ENCODE data around the gene RASIP1. TPM values are rescaled to one million over a fixed set of nuclear protein-coding genes. Genes with fewer than 3 reads are reported as not detected.

The RASIP1 gene
- total and polyA plus RNA-seq, 2 of the 8 experiments (the other 6 are each of a cell fraction or from before 2014, with no cell fraction given), result 9.3 to 11.4 TPM

DNA sequence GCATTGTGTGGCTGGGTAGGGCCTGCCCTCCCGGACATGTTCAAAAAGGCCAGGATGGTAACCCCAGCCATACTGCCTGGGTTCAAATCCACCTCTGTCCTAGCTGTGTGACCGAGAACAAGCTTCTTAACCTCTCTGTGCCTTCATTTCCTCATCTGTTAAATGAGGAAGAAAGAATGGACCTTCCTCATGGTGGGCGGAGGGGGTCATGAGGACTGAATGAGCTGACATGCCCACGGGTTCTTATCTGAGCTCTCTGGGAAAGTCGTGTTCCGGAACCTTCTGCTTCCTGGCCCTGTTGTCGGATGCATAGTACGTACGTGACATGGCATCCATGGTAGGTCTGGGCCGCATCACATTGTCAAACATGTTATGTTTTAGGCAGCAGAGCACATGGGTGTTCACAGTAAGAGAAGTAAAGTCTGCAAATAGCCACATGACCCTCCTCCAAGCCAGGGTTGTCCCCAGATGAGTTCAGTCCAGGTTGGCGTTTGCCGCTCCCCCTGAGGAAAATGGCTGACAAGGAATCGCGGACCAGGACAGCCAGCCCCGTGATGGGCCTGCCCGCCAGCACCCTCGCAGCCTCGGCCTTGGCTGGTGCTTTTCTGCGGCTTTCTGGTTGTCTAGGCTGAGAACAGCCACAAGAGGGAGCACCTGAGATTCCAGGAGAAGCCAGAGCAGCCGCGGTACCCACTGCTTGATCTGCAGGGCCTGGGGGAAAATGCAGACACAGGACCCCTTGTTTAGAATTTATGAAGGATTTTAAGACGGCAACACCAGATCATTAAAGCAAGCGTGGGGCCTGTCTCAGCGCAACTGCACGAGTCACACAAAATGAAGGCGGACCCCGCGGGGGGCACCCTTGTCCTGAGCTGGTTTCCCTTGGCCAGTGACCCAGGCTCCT is 65.2 kb downstream of the RASIP1 start (continued):
- no peak for TF ChIP-seq CBX5 (IDR thresholded peaks at IDR 0.05; ENCODE audit: low read depth, low read length)
- TF ChIP-seq, protein P1, sequence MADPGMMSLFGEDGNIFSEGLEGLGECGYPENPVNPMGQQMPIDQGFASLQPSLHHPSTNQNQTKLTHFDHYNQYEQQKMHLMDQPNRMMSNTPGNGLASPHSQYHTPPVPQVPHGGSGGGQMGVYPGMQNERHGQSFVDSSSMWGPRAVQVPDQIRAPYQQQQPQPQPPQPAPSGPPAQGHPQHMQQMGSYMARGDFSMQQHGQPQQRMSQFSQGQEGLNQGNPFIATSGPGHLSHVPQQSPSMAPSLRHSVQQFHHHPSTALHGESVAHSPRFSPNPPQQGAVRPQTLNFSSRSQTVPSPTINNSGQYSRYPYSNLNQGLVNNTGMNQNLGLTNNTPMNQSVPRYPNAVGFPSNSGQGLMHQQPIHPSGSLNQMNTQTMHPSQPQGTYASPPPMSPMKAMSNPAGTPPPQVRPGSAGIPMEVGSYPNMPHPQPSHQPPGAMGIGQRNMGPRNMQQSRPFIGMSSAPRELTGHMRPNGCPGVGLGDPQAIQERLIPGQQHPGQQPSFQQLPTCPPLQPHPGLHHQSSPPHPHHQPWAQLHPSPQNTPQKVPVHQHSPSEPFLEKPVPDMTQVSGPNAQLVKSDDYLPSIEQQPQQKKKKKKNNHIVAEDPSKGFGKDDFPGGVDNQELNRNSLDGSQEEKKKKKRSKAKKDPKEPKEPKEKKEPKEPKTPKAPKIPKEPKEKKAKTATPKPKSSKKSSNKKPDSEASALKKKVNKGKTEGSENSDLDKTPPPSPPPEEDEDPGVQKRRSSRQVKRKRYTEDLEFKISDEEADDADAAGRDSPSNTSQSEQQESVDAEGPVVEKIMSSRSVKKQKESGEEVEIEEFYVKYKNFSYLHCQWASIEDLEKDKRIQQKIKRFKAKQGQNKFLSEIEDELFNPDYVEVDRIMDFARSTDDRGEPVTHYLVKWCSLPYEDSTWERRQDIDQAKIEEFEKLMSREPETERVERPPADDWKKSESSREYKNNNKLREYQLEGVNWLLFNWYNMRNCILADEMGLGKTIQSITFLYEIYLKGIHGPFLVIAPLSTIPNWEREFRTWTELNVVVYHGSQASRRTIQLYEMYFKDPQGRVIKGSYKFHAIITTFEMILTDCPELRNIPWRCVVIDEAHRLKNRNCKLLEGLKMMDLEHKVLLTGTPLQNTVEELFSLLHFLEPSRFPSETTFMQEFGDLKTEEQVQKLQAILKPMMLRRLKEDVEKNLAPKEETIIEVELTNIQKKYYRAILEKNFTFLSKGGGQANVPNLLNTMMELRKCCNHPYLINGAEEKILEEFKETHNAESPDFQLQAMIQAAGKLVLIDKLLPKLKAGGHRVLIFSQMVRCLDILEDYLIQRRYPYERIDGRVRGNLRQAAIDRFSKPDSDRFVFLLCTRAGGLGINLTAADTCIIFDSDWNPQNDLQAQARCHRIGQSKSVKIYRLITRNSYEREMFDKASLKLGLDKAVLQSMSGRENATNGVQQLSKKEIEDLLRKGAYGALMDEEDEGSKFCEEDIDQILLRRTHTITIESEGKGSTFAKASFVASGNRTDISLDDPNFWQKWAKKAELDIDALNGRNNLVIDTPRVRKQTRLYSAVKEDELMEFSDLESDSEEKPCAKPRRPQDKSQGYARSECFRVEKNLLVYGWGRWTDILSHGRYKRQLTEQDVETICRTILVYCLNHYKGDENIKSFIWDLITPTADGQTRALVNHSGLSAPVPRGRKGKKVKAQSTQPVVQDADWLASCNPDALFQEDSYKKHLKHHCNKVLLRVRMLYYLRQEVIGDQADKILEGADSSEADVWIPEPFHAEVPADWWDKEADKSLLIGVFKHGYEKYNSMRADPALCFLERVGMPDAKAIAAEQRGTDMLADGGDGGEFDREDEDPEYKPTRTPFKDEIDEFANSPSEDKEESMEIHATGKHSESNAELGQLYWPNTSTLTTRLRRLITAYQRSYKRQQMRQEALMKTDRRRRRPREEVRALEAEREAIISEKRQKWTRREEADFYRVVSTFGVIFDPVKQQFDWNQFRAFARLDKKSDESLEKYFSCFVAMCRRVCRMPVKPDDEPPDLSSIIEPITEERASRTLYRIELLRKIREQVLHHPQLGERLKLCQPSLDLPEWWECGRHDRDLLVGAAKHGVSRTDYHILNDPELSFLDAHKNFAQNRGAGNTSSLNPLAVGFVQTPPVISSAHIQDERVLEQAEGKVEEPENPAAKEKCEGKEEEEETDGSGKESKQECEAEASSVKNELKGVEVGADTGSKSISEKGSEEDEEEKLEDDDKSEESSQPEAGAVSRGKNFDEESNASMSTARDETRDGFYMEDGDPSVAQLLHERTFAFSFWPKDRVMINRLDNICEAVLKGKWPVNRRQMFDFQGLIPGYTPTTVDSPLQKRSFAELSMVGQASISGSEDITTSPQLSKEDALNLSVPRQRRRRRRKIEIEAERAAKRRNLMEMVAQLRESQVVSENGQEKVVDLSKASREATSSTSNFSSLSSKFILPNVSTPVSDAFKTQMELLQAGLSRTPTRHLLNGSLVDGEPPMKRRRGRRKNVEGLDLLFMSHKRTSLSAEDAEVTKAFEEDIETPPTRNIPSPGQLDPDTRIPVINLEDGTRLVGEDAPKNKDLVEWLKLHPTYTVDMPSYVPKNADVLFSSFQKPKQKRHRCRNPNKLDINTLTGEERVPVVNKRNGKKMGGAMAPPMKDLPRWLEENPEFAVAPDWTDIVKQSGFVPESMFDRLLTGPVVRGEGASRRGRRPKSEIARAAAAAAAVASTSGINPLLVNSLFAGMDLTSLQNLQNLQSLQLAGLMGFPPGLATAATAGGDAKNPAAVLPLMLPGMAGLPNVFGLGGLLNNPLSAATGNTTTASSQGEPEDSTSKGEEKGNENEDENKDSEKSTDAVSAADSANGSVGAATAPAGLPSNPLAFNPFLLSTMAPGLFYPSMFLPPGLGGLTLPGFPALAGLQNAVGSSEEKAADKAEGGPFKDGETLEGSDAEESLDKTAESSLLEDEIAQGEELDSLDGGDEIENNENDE (IDR thresholded peaks at IDR 0.05; ENCODE audit: insufficient replicate concordance, low read length), result no peak
- TF ChIP-seq JUN (IDR thresholded peaks at IDR 0.05; ENCODE audit: low read depth, low read length), result no peak
- no peak for TF ChIP-seq SIX5 (IDR thresholded peaks at IDR 0.05; ENCODE audit: low read depth, low read length)
- TF ChIP-seq RBBP5 (IDR thresholded peaks at IDR 0.05; ENCODE audit: borderline replicate concordance, low read depth, low read length), result 0 out of 2 replicates have a peak, but pooled peaks have one; percentile 60
- peak; percentile 36 for TF ChIP-seq SAP30 (IDR thresholded peaks at IDR 0.05; ENCODE audit: insufficient read depth, insufficient replicate concordance, low read length)
- TF ChIP-seq SRF (IDR thresholded peaks at IDR 0.05; ENCODE audit: low read depth, low read length), result no peak
- TF ChIP-seq SP2 (IDR thresholded peaks at IDR 0.05; ENCODE audit: low read length), result no peak
- TF ChIP-seq RAD21 (IDR thresholded peaks at IDR 0.05 in 1 of 2, conservative IDR thresholded peaks at IDR 0.05 in 1 of 2; ENCODE audit: low read depth in 2 of 2, low read length in 2 of 2), result peak; percentile 75 to 84

Data from H1 (cell line).